ENCODE measurements around the gene KIF14.

Gene KIF14

GRCh38 chr1:200542162-200542561, 78.4 kb downstream of the KIF14 start:
- H3K4me3 ChIP-seq (ENCODE audit: low read length), result no peak overlapping the region
- H3K4me1 ChIP-seq (ENCODE audit: control insufficient read depth, low read length), result peaks cover 6% of the 10 kb centered on the region
- no peaks in the 10 kb centered on the region for H3K9me2 ChIP-seq (replicated peaks; ENCODE audit: control insufficient read depth, low read length)
- TF ChIP-seq CTCF (IDR thresholded peaks at IDR 0.05; ENCODE audit: low read depth, low read length, poor library complexity, severe bottlenecking), result no peak
- no peak overlapping the region for H3K27ac ChIP-seq (ENCODE audit: low read depth, low read length)
- H3K36me3 ChIP-seq (ENCODE audit: control insufficient read depth, low read length), result no peaks in the 10 kb centered on the region
- H3F3A ChIP-seq (ENCODE audit: control insufficient read depth, insufficient read depth), result no peaks in the 10 kb centered on the region
- no peaks in the 10 kb centered on the region for H4K20me1 ChIP-seq (ENCODE audit: control insufficient read depth, insufficient read depth, low read depth, low read length)
- peaks cover 23% of the 10 kb centered on the region for H3K27me3 ChIP-seq (ENCODE audit: control insufficient read depth, low read length)
- no peaks in the 10 kb centered on the region for H3K9me3 ChIP-seq (ENCODE audit: control insufficient read depth, insufficient read depth, low read length)
- H3K4me2 ChIP-seq (ENCODE audit: low read length), result no peak overlapping the region
- H3K79me2 ChIP-seq (ENCODE audit: control insufficient read depth, low read length), result no peaks in the 10 kb centered on the region

- no peaks in the 10 kb centered on the region for H3K36me3 ChIP-seq (ENCODE audit: control insufficient read depth, low read length)
- no peaks in the 10 kb centered on the region for H3K9me2 ChIP-seq (replicated peaks; ENCODE audit: control insufficient read depth, low read length)
- H3K79me2 ChIP-seq (ENCODE audit: control insufficient read depth, low read length), result no peaks in the 10 kb centered on the region
- no peak overlapping the region for H3K27ac ChIP-seq (ENCODE audit: low read depth, low read length)
- H3K4me1 ChIP-seq (ENCODE audit: control insufficient read depth, low read length), result no peaks in the 10 kb centered on the region
- peaks cover 19% of the 10 kb centered on the region for H3K27me3 ChIP-seq (ENCODE audit: control insufficient read depth, low read length)
- TF ChIP-seq EZH2phosphoT487 (IDR thresholded peaks at IDR 0.05; ENCODE audit: borderline replicate concordance, low read length) (no peak), CTCF (IDR thresholded peaks at IDR 0.05; ENCODE audit: low read depth, low read length, poor library complexity, severe bottlenecking) (no peak)
- H3K4me3 ChIP-seq (ENCODE audit: low read length), result no peak overlapping the region
- H3F3A ChIP-seq (ENCODE audit: control insufficient read depth, insufficient read depth), result no peaks in the 10 kb centered on the region
- H3K4me2 ChIP-seq (ENCODE audit: low read length), result no peak overlapping the region
- no peaks in the 10 kb centered on the region for H4K20me1 ChIP-seq (ENCODE audit: control insufficient read depth, insufficient read depth, low read depth, low read length)
- H3K9me3 ChIP-seq (ENCODE audit: control insufficient read depth, insufficient read depth, low read length), result no peaks in the 10 kb centered on the region
Measured at GRCh38 chr1:200540281-200540680, 80.3 kb downstream of the KIF14 start.

- Histone ChIP-seq H3K4me3 (ENCODE audit: low read length) (no peak overlapping the region), H4K20me1 (ENCODE audit: control insufficient read depth, insufficient read depth, low read depth, low read length) (no peaks in the 10 kb centered on the region), H3K79me2 (ENCODE audit: control insufficient read depth, low read length) (no peaks in the 10 kb centered on the region), H3K36me3 (ENCODE audit: control insufficient read depth, low read length) (no peaks in the 10 kb centered on the region), H3K4me2 (ENCODE audit: low read length) (no peak overlapping the region), H3K9me3 (ENCODE audit: control insufficient read depth, insufficient read depth, low read length) (no peaks in the 10 kb centered on the region), H3F3A (ENCODE audit: control insufficient read depth, insufficient read depth) (no peaks in the 10 kb centered on the region), H3K4me1 (ENCODE audit: control insufficient read depth, low read length) (no peaks in the 10 kb centered on the region), H3K27me3 (ENCODE audit: control insufficient read depth, low read length) (peaks cover 16% of the 10 kb centered on the region), H3K27ac (ENCODE audit: low read depth, low read length) (no peak overlapping the region), H3K9me2 (replicated peaks; ENCODE audit: control insufficient read depth, low read length) (no peaks in the 10 kb centered on the region)
- no peak for TF ChIP-seq CTCF (IDR thresholded peaks at IDR 0.05; ENCODE audit: low read depth, low read length, poor library complexity, severe bottlenecking)
- no peak for TF ChIP-seq EZH2phosphoT487 (IDR thresholded peaks at IDR 0.05; ENCODE audit: borderline replicate concordance, low read length)
Measured at GRCh38 chr1:200538179-200538578, 82.4 kb downstream of the KIF14 start.

DNA sequence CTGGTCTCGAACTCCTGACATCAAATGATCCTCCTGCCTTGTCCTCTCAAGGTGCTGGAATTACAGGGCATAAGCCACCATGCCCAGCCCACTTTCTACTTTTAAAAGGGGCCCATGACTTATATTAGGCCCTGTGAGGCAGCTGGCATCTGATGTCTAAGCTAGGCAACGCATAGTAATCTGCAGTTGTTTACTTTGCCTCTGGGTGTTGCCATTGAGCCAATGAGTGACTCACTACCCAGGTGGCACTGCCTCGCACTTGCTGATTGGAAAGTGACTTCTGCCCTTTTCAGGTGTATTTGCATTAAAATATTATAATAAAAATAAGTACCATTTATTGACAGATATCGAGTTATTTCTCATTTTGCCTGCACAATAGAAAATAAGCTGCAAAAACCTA, 84.9 kb downstream of the KIF14 start:
- Histone ChIP-seq H3K4me2 (ENCODE audit: low read length) (no peak overlapping the region), H3F3A (ENCODE audit: control insufficient read depth, insufficient read depth) (no peaks in the 10 kb centered on the region), H4K20me1 (ENCODE audit: control insufficient read depth, insufficient read depth, low read depth, low read length) (no peaks in the 10 kb centered on the region), H3K9me2 (replicated peaks; ENCODE audit: control insufficient read depth, low read length) (no peaks in the 10 kb centered on the region), H3K36me3 (ENCODE audit: control insufficient read depth, low read length) (no peaks in the 10 kb centered on the region), H3K4me3 (ENCODE audit: low read length) (no peak overlapping the region), H3K27me3 (ENCODE audit: control insufficient read depth, low read length) (peaks cover 9% of the 10 kb centered on the region; the same call in 1 of the 2 replicates), H3K79me2 (ENCODE audit: control insufficient read depth, low read length) (no peaks in the 10 kb centered on the region), H3K4me1 (ENCODE audit: control insufficient read depth, low read length) (no peaks in the 10 kb centered on the region), H3K27ac (ENCODE audit: low read depth, low read length) (no peak overlapping the region), H3K9me3 (ENCODE audit: control insufficient read depth, insufficient read depth, low read length) (no peaks in the 10 kb centered on the region)
- TF ChIP-seq EZH2phosphoT487 (IDR thresholded peaks at IDR 0.05; ENCODE audit: borderline replicate concordance, low read length) (no peak), CTCF (IDR thresholded peaks at IDR 0.05; ENCODE audit: low read depth, low read length, poor library complexity, severe bottlenecking) (no peak)

Data from DOHH2 (cell line).